HCT116 (cell line): Measurements from ENCODE around the gene RPL6.

ENCODE experiments used
- EZH2 ChIP-seq: fragments of 200-600 bp; sonication (generic); IDR thresholded peaks from 2 replicates; pipeline ENCODE4 v1.6.1; 2017; ENCODE audit warnings: antibody characterized with exemption, mixed run types
- EZH2phosphoT487 ChIP-seq: fragments of 200-600 bp; IDR thresholded peaks from 2 replicates; pipeline ENCODE4 v1.6.1; 2018; ENCODE audit warnings: antibody characterized with exemption, borderline replicate concordance
- JUND ChIP-seq: IDR thresholded peaks from 2 replicates; pipeline ENCODE4 v1.6.1; 2012
- POLR2A ChIP-seq: IDR thresholded peaks from 2 replicates; pipeline ENCODE4 v1.7.0; 2011; ENCODE audit warnings: borderline replicate concordance; ENCODE audit not compliant: insufficient read depth, insufficient read length; ENCODE audit errors: extremely low read depth
- POLR2AphosphoS5 ChIP-seq: IDR thresholded peaks from 2 replicates; pipeline ENCODE4 v1.6.1; 2011; ENCODE audit warnings: mild to moderate bottlenecking, low read depth, low read length, moderate library complexity
- SP1 ChIP-seq: IDR thresholded peaks from 2 replicates; pipeline ENCODE4 v1.6.1; 2012; ENCODE audit warnings: low read depth
- YY1 ChIP-seq: IDR thresholded peaks from 2 replicates; pipeline ENCODE4 v1.6.1; 2011; ENCODE audit warnings: low read length, low read depth, moderate library complexity, mild to moderate bottlenecking; ENCODE audit not compliant: insufficient replicate concordance; ENCODE audit errors: extremely low read depth
- ZNF274 ChIP-seq: fragments of 200-500 bp; sonication (Bioruptor generic); IDR thresholded peaks from 2 replicates; pipeline ENCODE4 v1.6.1; 2014; ENCODE audit warnings: mild to moderate bottlenecking, low read depth, low read length, inconsistent platforms
- TF ChIP-seq, protein P1 (sequence below), 3 experiments: fragments of 200-600 bp in 1 of 3; sonication (generic) in 1 of 3; IDR thresholded peaks in 2 of 3; conservative IDR thresholded peaks in 1 of 3; 2 replicates each; pipeline ENCODE4 v1.5.1; 2012 to 2017; ENCODE audit warnings: low read depth in 2 of 3, low read length in 2 of 3, antibody characterized with exemption in 1 of 3, borderline replicate concordance in 1 of 3, control low read depth in 1 of 3, mild to moderate bottlenecking in 1 of 3, mixed read lengths in 1 of 3, mixed run types in 1 of 3, moderate library complexity in 1 of 3; ENCODE audit not compliant: insufficient read depth in 1 of 3
- TF ChIP-seq, protein P2 (sequence below): IDR thresholded peaks from 2 replicates; pipeline ENCODE4 v1.6.1; 2011; ENCODE audit warnings: mild to moderate bottlenecking, low read length, moderate library complexity; ENCODE audit not compliant: insufficient replicate concordance; ENCODE audit errors: extremely low read depth
- TF ChIP-seq, protein P3 (sequence below): IDR thresholded peaks from 2 replicates; pipeline ENCODE4 v1.6.1; 2012; ENCODE audit warnings: low read depth

DNA sequence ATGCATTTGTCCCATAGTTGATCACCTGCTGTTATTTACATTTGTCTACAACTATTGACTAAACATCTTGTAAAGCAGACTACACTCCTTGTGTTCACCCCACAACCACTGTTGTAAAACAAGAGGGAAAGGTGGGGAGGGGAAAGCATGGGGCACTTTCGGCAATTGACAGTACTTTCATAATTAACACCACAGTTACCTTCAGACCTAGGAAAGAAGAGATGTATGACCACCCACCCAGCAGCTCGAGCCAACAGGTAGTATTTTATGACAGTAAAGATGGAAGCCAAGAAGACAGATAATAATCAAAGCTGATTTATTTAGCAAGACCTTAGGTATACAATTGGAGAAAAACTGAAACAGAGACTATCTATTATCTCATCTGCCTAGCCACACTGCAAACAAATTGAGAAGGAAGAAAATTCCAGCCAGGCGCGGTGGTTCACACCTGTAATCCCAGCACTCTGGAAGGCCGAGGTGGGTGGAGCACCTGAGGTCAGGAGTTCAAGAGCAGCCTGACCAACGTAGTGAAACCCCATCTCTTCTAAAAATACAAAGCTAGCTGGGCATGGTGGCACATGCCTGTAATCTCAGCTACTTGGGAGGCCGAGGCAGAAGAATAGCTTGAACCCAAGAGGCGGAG, 38.4 kb downstream of the RPL6 start:
- TF ChIP-seq YY1 (no peak), POLR2A (no peak), SP1 (no peak), POLR2AphosphoS5 (no peak), JUND (no peak), EZH2 (no peak), ZNF274 (no peak), EZH2phosphoT487 (no peak)
- TF ChIP-seq, protein P1, sequence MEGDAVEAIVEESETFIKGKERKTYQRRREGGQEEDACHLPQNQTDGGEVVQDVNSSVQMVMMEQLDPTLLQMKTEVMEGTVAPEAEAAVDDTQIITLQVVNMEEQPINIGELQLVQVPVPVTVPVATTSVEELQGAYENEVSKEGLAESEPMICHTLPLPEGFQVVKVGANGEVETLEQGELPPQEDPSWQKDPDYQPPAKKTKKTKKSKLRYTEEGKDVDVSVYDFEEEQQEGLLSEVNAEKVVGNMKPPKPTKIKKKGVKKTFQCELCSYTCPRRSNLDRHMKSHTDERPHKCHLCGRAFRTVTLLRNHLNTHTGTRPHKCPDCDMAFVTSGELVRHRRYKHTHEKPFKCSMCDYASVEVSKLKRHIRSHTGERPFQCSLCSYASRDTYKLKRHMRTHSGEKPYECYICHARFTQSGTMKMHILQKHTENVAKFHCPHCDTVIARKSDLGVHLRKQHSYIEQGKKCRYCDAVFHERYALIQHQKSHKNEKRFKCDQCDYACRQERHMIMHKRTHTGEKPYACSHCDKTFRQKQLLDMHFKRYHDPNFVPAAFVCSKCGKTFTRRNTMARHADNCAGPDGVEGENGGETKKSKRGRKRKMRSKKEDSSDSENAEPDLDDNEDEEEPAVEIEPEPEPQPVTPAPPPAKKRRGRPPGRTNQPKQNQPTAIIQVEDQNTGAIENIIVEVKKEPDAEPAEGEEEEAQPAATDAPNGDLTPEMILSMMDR (IDR thresholded peaks at IDR 0.05 in 2 of 3, conservative IDR thresholded peaks at IDR 0.05 in 1 of 3; ENCODE audit: borderline replicate concordance in 1 of 3, insufficient read depth in 1 of 3, low read depth in 2 of 3, low read length in 2 of 3): no peak
- TF ChIP-seq, protein P2, sequence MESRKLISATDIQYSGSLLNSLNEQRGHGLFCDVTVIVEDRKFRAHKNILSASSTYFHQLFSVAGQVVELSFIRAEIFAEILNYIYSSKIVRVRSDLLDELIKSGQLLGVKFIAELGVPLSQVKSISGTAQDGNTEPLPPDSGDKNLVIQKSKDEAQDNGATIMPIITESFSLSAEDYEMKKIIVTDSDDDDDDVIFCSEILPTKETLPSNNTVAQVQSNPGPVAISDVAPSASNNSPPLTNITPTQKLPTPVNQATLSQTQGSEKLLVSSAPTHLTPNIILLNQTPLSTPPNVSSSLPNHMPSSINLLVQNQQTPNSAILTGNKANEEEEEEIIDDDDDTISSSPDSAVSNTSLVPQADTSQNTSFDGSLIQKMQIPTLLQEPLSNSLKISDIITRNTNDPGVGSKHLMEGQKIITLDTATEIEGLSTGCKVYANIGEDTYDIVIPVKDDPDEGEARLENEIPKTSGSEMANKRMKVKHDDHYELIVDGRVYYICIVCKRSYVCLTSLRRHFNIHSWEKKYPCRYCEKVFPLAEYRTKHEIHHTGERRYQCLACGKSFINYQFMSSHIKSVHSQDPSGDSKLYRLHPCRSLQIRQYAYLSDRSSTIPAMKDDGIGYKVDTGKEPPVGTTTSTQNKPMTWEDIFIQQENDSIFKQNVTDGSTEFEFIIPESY: no peak
- TF ChIP-seq, protein P3, sequence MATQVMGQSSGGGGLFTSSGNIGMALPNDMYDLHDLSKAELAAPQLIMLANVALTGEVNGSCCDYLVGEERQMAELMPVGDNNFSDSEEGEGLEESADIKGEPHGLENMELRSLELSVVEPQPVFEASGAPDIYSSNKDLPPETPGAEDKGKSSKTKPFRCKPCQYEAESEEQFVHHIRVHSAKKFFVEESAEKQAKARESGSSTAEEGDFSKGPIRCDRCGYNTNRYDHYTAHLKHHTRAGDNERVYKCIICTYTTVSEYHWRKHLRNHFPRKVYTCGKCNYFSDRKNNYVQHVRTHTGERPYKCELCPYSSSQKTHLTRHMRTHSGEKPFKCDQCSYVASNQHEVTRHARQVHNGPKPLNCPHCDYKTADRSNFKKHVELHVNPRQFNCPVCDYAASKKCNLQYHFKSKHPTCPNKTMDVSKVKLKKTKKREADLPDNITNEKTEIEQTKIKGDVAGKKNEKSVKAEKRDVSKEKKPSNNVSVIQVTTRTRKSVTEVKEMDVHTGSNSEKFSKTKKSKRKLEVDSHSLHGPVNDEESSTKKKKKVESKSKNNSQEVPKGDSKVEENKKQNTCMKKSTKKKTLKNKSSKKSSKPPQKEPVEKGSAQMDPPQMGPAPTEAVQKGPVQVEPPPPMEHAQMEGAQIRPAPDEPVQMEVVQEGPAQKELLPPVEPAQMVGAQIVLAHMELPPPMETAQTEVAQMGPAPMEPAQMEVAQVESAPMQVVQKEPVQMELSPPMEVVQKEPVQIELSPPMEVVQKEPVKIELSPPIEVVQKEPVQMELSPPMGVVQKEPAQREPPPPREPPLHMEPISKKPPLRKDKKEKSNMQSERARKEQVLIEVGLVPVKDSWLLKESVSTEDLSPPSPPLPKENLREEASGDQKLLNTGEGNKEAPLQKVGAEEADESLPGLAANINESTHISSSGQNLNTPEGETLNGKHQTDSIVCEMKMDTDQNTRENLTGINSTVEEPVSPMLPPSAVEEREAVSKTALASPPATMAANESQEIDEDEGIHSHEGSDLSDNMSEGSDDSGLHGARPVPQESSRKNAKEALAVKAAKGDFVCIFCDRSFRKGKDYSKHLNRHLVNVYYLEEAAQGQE: no peak
